Peyer's patch (tissue), 4 donors: ENCODE data around the gene SOX5. TPM values are rescaled to one million over a fixed set of nuclear protein-coding genes. Genes with fewer than 3 reads are reported as not detected.
"Not testable (repeated sequence)": the region's sequence is repeated elsewhere in the genome, so short reads cannot be mapped to it uniquely, and the experiment has no call there.

Source experiments
- DNase-seq, 3 donors: peaks; one replicate each; pipeline ENCODE4 v3.0.0-alpha.2; 2017 to 2019
- H3K27ac ChIP-seq, 4 donors: fragments of 200-600 bp; sonication (generic); one replicate each; pipeline ENCODE4 v1.5.1; 2016 to 2019
- H3K27me3 ChIP-seq, 2 donors: fragments of 200-600 bp; sonication (generic); one replicate each; pipeline ENCODE4 v1.5.1; 2019
- H3K36me3 ChIP-seq, 3 donors: fragments of 200-600 bp; sonication (generic); one replicate each; pipeline ENCODE4 v1.5.1; 2016 to 2019
- H3K4me1 ChIP-seq, 4 donors: fragments of 200-600 bp; sonication (generic); one replicate each; pipeline ENCODE4 v1.5.1; 2016 to 2019
- H3K4me3 ChIP-seq, 4 donors: fragments of 200-600 bp; sonication (generic); 1 replicate in 3 of 4; 2 replicates in 1 of 4; pipeline ENCODE4 v1.5.1; 2016 to 2019; ENCODE audit warnings: mild to moderate bottlenecking in 1 of 4
- H3K9me3 ChIP-seq, 4 donors: fragments of 200-600 bp; sonication (generic); one replicate each; pipeline ENCODE4 v1.5.1; 2016 to 2019; ENCODE audit warnings: mild to moderate bottlenecking in 1 of 4
- CTCF ChIP-seq, 6 experiments: fragments of 450-650 bp in 4 of 6; fragments of 200-600 bp in 2 of 6; sonication (generic) in 1 of 6; IDR thresholded peaks; one replicate each; pipeline ENCODE4 v1.5.1; 2017 to 2019; ENCODE audit warnings: antibody characterized with exemption in 6 of 6, mild to moderate bottlenecking in 3 of 6, moderate library complexity in 1 of 6
- POLR2A ChIP-seq, 2 donors: fragments of 450-650 bp; IDR thresholded peaks; one replicate each; pipeline ENCODE4 v1.5.1; 2017; ENCODE audit warnings: antibody characterized with exemption in 2 of 2, mild to moderate bottlenecking in 2 of 2, moderate library complexity in 2 of 2
- total RNA-seq, 4 donors: library from RNA; depleted of rRNA; stranded (reverse); fragments of >200 nt; gene quantifications; one replicate each; pipeline ENCODE4 v1.1.0, GENCODE V29; 2016

The SOX5 gene
- total RNA-seq, 4 donors from 2014 or later = 3.8 to 27.2 (median 11.6) TPM

GRCh38 chr12:23843958-23844357 lies 105.5 kb downstream of the SOX5 start:
- no peaks in the 10 kb centered on the region for H3K4me1 ChIP-seq
- TF ChIP-seq POLR2A (IDR thresholded peaks at IDR 0.05) = no peak
- no peak for TF ChIP-seq CTCF (IDR thresholded peaks at IDR 0.05)
- no peak overlapping the region for H3K4me3 ChIP-seq
- no peaks in the 10 kb centered on the region for H3K27me3 ChIP-seq
- no peaks in the 10 kb centered on the region for H3K36me3 ChIP-seq
- H3K9me3 ChIP-seq = no peaks in the 10 kb centered on the region
- H3K27ac ChIP-seq = no peak overlapping the region
- no peak for DNase-seq

DNA sequence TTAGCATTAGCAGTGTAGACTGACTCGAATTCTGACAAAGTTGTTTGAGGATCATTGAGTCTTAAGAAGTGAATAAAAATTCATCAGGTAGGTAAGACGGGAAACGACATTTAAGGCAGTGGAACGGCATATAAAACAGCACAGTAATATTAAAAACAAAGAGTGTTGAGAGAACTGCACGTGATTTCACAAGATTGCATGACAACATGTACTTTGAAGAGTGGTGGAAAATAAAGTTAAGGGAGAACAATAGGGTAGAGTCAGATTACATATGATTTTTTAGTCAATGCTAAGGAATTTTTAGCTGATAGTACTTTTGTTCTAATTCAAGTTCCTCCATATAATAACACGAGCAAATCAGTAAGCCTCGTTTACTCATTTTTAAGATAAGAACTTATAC lies 115.4 kb downstream of the SOX5 start:
- TF ChIP-seq CTCF (IDR thresholded peaks at IDR 0.05) (no peak), POLR2A (IDR thresholded peaks at IDR 0.05) (no peak)
- H3K36me3 ChIP-seq = no peaks in the 10 kb centered on the region
- no peak overlapping the region for H3K27ac ChIP-seq
- DNase-seq = no peak
- no peaks in the 10 kb centered on the region for H3K4me1 ChIP-seq
- no peaks in the 10 kb centered on the region for H3K9me3 ChIP-seq
- H3K27me3 ChIP-seq = no peaks in the 10 kb centered on the region
- H3K4me3 ChIP-seq = no peak overlapping the region

DNA sequence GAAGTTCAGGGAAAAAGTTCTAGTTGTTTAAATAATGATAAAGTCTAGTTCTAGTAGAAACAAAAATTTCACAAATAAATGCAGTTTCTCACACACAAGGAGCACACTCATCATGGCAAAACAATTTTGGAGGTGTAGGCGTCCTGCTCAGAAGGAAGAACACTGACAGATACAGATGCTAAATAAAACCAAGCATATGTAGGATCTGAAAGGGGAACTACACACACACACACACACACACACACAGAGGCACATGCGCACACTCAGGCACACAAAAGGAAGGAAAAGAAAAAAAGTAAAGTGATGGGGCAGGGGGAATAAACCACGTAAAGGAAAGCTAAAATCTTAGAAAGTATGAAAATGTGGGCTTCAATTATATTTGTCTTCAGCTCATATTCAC lies 117.7 kb downstream of the SOX5 start:
- Histone ChIP-seq H3K27ac (no peak overlapping the region), H3K9me3 (no peaks in the 10 kb centered on the region), H3K36me3 (no peaks in the 10 kb centered on the region), H3K4me3 (no peak overlapping the region), H3K27me3 (no peaks in the 10 kb centered on the region), H3K4me1 (no peaks in the 10 kb centered on the region)
- DNase-seq = no peak
- TF ChIP-seq CTCF (IDR thresholded peaks at IDR 0.05) = no peak
- TF ChIP-seq POLR2A (IDR thresholded peaks at IDR 0.05) = no peak

DNA sequence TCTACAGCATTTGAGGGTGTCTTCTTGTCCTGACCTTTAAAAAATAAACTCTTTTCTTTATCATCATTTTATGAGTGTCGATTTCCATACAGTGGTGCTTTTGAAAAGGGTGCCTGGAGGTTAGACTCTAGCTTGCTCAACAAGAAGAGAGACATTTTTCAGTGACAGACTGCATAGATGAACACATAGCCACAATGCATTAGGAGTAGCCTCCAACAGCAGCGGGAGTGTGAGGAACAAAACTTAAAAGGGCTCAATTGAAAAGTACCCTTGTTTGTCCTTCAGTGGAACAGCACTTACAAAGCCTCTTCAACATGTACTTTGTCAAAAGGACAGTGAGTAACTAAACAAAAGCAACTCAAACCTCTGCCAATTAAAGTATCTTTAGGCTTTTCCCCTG lies 119.3 kb downstream of the SOX5 start:
- Histone ChIP-seq H3K4me3 (no peak overlapping the region), H3K27ac (no peak overlapping the region), H3K36me3 (no peaks in the 10 kb centered on the region), H3K4me1 (no peaks in the 10 kb centered on the region), H3K9me3 (no peaks in the 10 kb centered on the region), H3K27me3 (no peaks in the 10 kb centered on the region)
- TF ChIP-seq POLR2A (IDR thresholded peaks at IDR 0.05) = no peak
- TF ChIP-seq CTCF (IDR thresholded peaks at IDR 0.05) = no peak
- DNase-seq = no peak

DNA sequence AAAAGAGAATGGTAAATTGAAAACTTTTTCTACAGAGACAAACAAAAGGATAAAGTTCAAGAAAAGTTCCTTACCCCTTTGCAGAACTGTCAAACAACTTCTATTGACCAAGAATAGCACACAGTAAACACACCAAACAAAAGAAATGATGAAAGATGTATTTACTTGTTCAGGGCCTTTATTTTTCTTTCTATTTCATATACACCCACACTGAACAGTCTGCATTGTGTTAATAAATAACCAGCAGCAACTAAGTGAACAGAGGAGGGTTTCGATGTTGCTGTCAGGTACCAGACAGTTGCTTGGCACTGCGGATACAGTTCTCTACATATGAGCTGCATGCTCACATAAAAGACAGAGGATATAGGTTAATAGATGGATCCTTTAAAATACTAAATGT lies 122.1 kb downstream of the SOX5 start:
- TF ChIP-seq POLR2A (IDR thresholded peaks at IDR 0.05) (no peak), CTCF (IDR thresholded peaks at IDR 0.05) (no peak)
- no peak for DNase-seq
- no peaks in the 10 kb centered on the region for H3K4me1 ChIP-seq
- H3K9me3 ChIP-seq = no peaks in the 10 kb centered on the region
- no peak overlapping the region for H3K27ac ChIP-seq
- H3K4me3 ChIP-seq = no peak overlapping the region
- H3K36me3 ChIP-seq = no peaks in the 10 kb centered on the region
- no peaks in the 10 kb centered on the region for H3K27me3 ChIP-seq

DNA sequence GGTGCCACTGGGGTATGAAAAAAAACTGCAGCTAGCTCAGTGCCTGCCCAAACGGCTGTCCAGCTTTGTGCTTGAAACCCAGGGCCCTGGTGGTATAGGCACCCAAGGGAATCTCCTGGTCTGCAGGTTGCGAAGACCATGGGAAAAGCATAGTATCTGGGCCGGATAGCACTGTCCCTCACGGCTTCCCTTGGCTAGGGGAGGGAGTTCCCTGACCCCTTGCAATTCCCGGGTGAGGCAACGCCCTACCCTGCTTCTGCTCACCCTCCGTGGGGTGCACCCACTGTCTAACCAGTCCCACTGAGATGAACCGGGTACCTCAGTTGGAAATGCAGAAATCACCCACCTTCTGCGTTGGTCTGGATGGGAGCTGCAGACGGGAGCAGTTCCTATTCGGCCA lies 124.3 kb downstream of the SOX5 start:
- not testable (repeated sequence) for H3K36me3 ChIP-seq, DNase-seq, H3K9me3 ChIP-seq, H3K27ac ChIP-seq, H3K4me3 ChIP-seq, H3K4me1 ChIP-seq, H3K27me3 ChIP-seq
